K562 (cell line): ENCODE measurements around the gene NDUFAF5.

Source experiments
- EP300 ChIP-seq: IDR thresholded peaks from 2 replicates; pipeline ENCODE4 v1.6.1; 2012; ENCODE audit warnings: low read length, improper control_type of control experiment
- FOS ChIP-seq: IDR thresholded peaks from 3 replicates; pipeline ENCODE4 v1.6.1; 2011; ENCODE audit not compliant: insufficient read length; ENCODE audit errors: extremely low read depth
- FOXM1 ChIP-seq, 2 experiments: fragments of 450-650 bp in 1 of 2; sonication (generic) in 1 of 2; formaldehyde crosslinking in 1 of 2; IDR thresholded peaks; 2 replicates each; pipeline versions ENCODE4 v1.6.1 to v1.9.0; 2017 to 2022; ENCODE audit warnings: low read depth in 2 of 2, mild to moderate bottlenecking in 2 of 2, missing genetic modification reagents in 1 of 2, moderate library complexity in 1 of 2
- GATAD2B ChIP-seq: fragments of 450-650 bp; IDR thresholded peaks from 2 replicates; pipeline ENCODE4 v1.6.1; 2017; ENCODE audit warnings: mild to moderate bottlenecking, borderline replicate concordance
- SREBF2 ChIP-seq: sonication (generic); formaldehyde crosslinking; IDR thresholded peaks from 2 replicates; pipeline ENCODE4 v1.4.0; 2020; ENCODE audit warnings: mild to moderate bottlenecking, missing genetic modification reagents
- ZSCAN32 ChIP-seq: fragments of 450-650 bp; formaldehyde crosslinking; IDR thresholded peaks from 2 replicates; pipeline ENCODE4 v1.4.0; 2020; ENCODE audit warnings: mild to moderate bottlenecking, moderate library complexity
- TF ChIP-seq, protein P1 (sequence below), 3 experiments: IDR thresholded peaks in 2 of 3; conservative IDR thresholded peaks in 1 of 3; 2 replicates each; pipeline ENCODE4 v1.5.1; 2011 to 2012; ENCODE audit warnings: low read length in 3 of 3, mild to moderate bottlenecking in 3 of 3, control low read depth in 2 of 3, improper control_type of control experiment in 1 of 3, inconsistent platforms in 1 of 3, low read depth in 1 of 3, mixed read lengths in 1 of 3, moderate library complexity in 1 of 3; ENCODE audit not compliant: insufficient read depth in 2 of 3

DNA sequence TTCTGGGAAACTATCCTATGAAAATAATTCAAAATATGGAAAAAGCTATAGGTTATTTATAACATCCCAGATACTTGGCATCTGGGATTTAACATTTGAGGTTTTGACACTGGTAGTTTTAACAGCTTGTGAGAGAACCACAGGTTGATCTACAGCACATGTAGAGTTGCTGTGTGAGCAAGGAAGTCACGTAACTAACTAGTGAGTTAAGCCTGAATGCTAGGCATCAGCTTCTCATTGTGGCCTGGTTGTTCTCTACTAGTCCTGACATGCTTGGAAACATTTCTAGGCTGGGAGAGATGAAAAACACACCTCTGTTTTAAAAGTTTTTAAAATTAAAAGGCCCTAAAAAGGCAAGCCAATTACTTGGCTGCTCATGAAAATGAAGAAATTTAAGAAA lies 28.3 kb upstream of the NDUFAF5 start:
- TF ChIP-seq EP300 (no peak), FOS (no peak), FOXM1 (IDR thresholded peaks at IDR 0.05; ENCODE audit: low read depth) (no peak), FOXM1 (CRISPR knock-in tag; IDR thresholded peaks at IDR 0.05; ENCODE audit: low read depth) (no peak), SREBF2 (CRISPR knock-in tag) (no peak), GATAD2B (no peak), ZSCAN32 (CRISPR knock-in tag) (no peak)
- TF ChIP-seq, protein P1, sequence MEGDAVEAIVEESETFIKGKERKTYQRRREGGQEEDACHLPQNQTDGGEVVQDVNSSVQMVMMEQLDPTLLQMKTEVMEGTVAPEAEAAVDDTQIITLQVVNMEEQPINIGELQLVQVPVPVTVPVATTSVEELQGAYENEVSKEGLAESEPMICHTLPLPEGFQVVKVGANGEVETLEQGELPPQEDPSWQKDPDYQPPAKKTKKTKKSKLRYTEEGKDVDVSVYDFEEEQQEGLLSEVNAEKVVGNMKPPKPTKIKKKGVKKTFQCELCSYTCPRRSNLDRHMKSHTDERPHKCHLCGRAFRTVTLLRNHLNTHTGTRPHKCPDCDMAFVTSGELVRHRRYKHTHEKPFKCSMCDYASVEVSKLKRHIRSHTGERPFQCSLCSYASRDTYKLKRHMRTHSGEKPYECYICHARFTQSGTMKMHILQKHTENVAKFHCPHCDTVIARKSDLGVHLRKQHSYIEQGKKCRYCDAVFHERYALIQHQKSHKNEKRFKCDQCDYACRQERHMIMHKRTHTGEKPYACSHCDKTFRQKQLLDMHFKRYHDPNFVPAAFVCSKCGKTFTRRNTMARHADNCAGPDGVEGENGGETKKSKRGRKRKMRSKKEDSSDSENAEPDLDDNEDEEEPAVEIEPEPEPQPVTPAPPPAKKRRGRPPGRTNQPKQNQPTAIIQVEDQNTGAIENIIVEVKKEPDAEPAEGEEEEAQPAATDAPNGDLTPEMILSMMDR (IDR thresholded peaks at IDR 0.05 in 2 of 3, conservative IDR thresholded peaks at IDR 0.05 in 1 of 3; ENCODE audit: insufficient read depth in 2 of 3, low read depth in 1 of 3, low read length in 3 of 3) = no peak
